GM21619 (cell line): ENCODE results near the gene RALGDS.
A peak's percentile ranks its signal among the peaks of the same experiment; 100 is the strongest.
"Not testable (repeated sequence)": the region's sequence is repeated elsewhere in the genome, so short reads cannot be mapped to it uniquely, and the experiment has no call there.

Experiments
- ATAC-seq: cut with Tn5 transposase; IDR thresholded peaks from one replicate; pipeline ENCODE4 v1.9.1; 2021; ENCODE audit not compliant: unreplicated experiment

RALGDS gene

DNA sequence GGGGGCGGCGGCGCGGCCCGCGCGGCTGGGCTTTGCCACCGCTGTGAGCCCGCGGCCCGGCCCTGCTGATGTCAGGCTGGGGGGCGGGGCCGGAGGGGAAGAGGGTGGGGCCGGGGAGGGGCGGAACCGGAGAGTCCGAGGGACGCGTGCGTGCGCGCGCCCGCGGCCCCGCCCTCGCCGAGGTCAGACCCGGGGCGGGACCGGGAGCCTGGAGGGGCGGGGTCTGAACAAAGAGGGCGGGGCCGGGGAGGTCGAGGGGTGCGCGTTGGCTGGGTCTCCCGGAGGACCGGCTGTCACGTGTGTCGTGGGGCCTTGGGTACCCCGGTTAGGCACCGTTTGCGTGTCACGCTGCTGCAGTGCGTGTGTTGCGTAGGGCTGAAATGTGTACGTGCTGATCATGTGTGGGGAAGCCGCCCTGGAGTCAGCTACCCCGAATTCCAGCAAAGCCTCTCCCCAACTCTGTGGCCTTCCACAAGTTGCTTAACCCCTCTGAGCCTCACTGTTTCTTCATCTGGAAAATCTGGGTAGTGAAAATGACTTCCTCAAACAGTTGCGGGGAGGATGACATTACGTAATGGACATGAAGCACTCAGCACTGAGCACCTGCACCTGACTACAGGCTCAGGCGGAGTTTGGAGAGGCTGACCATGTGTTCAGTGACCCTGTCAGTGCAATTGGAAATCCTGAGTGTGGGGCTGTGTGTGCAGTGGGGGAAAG is at the start of gene RALGDS:
TSS of gene RALGDS (minus strand) at position 43 of the 717 bp plus-strand sequence. CDS start 86 bp downstream, outside the sequence.
- peak; percentile 57 for ATAC-seq

DNA sequence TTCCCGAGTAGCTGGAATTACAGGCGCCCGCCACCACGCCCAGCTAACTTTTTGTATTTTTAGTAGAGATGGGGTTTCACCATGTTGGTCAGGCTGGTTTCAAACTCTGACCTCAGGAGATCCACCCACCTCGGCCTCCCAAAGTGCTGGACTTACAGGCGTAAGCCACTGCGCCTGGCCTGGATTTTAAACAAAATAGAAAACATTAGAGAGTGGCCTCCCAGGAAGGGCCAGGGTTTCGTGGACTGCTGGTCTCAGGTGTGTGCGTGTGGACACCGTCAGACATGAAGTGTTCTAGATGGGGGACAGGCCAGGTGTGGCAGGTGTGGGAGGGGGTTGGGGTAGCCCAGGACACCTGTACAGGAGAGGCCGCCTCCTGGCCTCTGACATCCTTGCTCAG is 49.7 kb upstream of the RALGDS start:
- ATAC-seq: no peak

DNA sequence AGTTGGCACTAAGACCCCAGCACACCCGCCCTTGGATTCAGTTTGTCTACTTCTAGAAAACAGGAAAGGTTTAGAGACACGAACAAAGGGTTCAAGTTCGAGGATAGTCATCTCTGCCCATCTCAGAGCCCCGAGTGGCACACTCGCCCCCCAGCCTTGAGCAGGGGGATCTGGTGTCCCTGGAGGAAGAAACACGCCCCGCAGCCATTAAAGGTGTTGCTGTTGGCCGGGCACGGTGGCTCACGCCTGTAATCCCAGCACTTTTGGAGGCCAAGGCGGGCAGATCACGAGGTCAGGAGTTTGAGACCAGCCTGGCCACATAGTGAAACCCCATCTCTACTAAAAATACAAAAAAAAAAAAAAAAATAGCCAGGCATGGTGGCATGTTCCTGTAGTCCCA is 48.6 kb upstream of the RALGDS start:
- ATAC-seq: not testable (repeated sequence)

DNA sequence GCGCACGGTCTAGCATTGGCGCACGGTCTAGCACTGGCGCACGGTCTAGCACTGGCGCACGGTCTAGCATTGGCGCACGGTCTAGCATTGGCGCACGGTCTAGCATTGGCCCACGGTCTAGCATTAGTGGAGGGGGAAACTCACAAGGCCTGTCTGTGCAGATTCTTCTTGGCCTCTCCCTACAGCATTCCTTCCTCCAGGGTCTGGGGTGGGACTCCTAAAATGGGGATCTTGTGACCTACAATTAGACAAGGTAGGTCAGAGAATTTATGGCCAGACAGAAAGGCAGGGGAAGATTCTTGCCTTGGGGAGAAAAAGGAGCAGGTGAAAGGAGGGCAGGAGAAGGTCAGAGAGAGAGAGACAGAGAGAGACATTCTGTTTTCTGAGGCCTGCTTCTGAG is 48.1 kb upstream of the RALGDS start:
- ATAC-seq: no peak

DNA sequence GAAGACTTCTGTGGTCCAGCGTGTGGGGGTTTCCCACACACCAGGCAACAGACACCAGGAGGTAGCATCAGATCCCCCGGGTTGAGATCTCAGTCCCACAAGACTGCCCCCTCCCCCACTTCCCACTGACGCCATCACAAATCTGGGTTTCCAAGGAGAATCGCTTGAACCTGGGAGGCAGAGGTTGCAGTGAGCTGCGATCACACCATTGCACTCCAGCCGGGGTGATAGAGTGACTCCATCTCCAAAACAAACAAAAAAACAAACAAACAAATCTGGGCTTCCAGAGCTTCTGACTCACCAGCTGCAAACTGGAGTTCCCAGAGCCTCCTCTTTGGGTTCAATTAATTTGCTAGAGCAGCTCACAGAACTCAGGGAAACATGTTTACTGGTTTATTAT is 47.4 kb upstream of the RALGDS start:
- ATAC-seq: no peak

DNA sequence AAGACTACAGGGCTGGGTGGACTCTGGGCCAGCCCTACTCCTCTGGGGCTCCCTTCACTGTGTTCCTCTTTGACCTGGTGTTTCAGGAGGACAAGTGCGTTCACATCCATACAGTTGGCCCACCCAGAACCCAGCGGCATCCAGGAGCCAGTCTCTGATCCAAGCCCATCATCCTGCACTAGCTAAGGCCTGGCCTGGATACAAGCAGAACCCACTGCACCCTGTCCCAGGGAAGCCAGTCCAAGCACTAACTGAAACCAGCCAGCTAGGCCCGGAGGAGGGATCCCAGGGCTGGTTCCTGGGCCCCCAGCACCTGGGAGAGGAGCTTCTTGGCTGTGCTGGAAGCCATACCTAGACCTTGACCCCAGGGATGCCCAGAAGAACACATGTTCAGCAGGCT is 46.7 kb upstream of the RALGDS start:
- no peak for ATAC-seq

DNA sequence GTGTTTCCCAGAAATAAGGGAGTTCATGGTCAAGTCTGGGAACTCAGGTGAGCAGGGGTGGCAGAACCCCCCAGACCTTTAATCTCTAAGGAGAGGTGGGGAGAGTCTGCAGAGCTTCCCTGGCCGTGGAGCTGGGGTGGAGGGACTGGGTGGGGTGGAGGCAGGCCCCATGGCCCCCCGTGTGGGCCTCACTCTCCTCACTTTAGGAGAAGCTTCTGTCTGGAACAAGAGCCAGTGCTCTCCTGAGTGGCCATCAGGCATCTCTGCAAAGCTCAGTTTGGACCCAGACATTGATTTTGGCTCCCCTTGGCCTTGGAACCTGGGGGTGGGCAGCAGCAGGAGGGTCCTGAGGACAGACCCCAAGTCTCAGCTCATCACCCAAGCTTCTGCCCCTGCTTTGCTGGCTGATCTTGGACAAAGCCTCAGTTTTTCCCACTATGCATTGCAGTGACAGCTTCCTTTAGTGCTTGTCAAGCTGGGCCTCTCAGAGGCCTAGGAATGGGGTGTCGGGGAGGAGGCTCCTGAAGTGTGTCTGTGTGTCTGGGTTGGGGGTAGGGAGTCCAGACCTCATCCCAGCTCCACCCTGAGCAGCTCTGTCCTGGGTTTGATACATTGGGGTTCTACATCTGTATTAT is 46.2 kb upstream of the RALGDS start:
- ATAC-seq: no peak

DNA sequence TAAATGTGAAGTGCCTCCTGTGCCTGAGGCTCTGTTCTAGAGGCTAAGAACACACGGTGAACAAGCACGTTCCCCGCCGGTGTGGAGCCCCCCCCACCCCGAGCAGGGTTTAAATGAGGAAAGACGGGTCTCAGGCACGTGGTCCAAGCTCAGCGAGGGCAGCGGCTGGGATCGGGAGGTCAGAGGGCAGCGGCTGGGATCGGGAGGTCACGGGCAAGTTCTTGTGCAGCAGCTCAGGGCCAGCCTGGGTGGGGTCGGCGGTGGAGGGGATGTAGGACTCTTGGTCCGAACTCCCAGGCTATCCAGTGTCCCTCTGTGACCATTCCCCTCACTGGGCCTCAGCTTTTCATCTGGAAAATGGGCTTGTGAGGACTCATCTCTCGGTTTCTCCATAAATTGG is 45.4 kb upstream of the RALGDS start:
- ATAC-seq: no peak

DNA sequence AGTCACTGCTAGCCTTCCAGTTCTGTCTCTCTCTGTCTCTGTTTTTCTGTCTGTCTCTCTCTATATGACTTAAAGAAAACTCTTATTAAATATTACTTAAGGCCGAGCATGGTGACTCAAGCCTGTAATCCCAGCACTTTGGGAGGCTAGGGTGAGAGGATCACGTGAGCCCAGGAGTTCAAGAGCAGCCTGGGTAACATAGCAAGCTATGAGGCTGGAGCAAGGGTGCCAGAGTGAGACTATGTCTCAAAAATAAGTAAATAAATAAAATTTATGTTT is 44.4 kb upstream of the RALGDS start:
- no peak for ATAC-seq

DNA sequence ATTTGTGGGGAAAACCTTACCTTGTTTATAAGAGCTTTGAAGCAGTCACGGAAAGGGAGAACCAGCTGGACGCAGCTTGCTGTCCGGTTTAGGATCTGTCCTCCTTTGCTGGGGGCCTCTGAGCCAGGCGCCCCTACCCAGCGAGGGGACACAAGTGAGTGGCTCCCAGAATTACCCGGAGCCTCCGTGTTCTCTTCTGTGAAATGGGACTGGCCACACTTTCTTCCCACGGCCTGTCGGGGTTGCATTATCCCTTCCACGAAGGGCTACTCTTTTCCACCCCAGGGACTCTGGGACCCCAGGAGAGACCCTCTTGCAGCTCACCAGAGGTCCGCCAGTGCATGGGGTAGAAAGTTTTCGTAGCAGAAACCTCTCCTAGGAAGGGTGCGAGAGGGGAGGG is 43.2 kb upstream of the RALGDS start:
- ATAC-seq: no peak

DNA sequence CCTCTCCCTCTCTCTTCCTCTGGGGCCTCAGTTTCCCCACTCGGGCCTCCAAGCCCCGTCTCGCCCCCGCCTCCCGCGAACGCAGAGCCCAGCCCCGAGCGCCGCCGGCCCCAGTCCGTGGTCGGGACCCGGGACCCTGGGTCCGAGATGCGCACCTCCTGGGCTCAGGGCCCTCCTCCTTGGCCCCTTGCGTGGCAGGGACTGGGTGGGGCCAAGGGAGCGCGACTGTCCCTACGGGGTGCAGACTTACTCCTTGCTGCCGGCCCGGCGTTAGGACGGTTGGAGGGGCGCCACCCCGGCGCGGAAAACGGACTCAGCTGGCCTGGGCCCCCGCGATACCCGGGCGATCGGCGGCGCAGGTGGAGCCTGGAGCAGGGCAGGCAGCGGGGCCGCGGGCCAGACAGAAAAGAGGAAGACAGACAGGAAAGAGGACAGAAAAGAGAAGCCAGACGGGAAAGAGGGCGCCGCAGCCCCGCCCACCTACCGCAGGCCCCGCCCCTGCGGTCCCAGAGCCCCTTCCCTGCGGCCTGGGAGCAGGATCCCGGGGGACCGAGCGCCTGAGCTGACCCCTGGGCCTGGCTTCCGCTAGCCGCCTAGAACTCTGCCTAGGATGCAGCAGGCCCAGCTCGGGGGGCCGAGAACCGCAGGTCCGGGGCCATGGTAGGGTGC is 42.6 kb upstream of the RALGDS start, which contains the start of gene GBGT1:
TSS of gene GBGT1 (minus strand) at position 411 of the 669 bp plus-strand sequence. CDS start 1,502 bp downstream, outside the sequence.
- ATAC-seq: no peak

DNA sequence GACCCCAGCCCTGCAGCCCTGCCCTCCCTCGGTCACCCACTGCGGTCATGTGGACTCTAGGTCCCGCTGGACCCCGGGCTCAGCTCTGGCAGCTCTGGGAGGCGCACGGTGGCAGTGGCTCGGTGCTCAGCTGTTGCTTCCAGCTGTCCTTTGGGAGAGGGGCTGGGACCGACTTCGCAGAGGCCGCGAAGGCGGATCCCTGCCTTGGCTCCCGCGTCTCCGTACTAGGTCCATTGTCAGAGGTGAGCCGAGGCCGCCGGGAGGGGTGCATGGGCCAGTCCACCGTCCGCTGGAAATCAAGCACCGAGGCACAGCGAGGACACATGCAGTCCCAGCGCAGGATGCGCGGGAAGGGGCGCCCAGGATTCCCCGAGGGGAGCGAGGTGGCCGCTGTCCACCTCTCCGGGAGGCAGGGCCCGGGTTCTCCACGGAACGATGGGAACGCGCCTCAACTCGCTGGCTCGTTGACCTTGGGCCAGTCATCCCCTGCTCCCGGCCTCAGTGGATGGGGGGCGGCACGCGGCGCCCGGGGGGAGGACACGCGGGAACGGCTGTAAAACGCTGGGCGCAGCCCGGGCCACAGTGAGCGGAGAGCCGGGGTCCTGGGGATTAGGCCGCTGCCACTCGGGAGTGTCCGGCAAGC is 41.9 kb upstream of the RALGDS start:
- no peak for ATAC-seq

DNA sequence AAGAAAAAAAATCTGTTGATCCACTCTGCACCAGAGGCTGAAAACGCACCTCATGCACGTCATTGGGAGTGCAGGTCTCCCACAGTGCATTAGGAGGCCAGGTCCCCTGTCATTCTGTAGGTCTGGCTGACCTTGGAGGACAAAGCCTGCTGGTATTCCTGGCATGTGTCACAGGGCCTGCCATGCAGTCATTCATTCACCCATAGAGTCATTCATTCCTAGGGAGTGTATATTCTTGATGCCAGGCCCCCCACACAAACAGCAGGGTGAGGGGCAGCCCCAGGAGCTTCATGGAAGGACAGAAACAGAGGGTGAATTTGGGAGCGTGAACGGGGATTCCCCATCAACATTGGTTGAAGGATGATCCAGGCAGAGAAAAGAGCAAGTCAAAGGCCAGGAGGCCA is 40.5 kb upstream of the RALGDS start:
- no peak for ATAC-seq

DNA sequence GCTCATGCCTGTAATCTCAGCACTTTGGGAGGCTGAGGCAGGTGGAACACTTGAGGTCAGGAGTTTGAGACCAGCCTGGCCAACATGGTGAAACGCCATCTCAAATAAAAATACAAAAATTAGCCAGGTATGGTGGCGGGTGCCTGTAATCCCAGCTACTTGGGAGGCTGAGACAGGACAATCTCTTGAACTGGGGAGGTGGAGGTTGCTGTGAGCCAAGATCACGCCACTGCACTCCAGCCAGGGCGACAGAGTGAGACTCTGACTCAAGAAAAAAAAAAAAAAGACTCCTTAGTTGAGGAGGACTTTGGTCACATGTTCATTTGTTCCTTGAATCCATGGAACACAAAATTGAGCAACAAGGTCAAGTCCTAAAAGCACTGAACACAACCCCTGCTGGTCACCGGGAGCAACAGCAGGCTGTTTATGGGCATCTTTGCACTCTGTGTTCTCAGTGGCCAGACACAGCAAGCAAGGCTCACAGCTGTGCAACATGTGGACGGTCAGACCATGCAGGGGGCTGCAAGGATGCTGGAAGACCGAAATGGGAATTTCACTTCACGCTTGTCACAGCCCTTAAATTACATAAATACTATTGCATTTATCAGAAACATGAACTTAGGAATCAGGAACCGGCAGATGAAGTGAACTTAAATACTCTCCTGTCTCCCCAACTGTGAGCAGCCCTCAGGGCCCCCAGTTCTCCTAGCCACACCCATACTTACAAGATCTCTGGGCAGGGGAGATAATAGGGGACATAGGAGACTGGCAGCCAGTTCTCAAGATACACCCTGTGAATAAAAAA is 39.9 kb upstream of the RALGDS start:
- ATAC-seq: no peak

DNA sequence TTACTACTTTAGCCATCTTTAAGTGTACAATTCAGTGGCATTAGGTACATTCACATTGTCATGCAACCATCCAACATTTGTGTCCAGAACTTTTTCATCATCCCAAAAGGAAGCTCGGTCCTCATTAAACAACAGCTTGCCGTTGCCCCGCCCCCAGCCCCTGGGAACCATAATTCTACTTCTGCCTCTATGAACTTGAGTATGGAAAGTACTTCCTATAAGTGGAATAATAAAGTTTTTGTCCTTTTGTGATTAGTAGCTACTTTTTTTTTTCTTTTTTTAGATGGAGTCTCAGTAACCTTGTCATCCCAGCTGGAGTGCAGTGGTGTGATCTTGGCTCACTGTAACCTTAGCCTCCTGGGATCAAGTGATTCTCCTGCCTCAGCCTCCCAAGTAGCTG is 37.7 kb upstream of the RALGDS start:
- ATAC-seq: no peak

DNA sequence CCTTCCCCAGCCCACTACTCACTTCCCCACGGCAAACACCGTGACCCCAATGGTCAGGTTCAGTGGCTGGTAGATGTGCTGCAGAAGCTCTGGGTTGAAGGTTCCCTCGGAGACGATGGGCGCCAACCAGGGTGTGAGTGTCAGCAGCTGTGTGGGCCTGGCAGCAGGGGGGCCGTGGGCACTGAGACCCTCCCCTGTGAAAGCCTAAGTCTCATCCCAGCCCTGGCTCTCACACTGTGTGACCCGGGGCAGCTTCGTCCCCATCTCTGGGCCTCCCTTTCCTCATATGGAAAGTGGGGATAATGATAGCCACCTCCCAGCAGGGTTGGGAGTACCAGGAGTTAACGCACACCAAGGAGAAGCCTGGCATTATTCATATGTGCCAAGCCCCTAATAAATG is 34.1 kb upstream of the RALGDS start:
- ATAC-seq: no peak

DNA sequence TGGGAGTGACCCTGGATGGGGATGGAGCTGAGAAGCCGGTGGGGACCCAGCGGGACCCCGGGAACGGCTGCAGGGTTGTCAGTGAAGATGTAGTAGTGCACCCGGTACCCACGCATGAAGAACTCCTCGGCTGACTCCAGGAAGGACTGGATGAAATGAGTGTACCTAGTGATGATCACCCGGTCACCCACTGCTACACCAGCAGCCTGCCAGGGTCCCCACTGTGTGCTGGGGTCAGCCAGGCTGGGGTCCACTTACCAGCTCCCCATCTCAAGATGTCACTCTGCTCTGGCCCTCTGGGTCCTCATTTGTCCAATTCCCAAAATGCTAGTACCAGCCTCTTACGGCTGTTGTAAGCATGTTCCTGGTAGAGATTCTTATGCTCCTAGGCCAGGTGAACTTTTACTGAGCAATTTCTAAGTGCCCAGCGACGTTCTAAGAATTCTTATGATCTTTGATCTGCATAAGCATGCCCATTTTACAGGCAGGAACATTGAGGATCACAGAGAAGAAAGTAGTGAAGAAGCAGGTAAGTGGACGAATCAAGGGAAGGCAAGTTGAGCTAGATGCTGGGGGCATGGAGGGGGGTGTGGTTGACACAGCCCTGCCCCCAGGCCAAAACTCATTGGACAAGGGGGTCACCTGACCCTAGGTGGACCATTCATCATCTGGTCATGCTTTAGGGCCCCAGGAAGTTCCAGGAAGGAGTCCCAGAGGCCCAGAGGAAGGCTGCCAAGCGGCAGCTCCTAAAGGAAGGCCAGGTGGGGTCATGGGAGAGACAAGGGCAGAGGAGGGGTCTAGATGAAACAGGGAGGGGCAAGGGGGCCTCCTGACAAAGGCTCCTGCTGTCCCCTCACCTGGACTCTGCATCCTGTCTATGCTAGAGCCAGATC is 33.3 kb upstream of the RALGDS start:
- ATAC-seq: no peak

DNA sequence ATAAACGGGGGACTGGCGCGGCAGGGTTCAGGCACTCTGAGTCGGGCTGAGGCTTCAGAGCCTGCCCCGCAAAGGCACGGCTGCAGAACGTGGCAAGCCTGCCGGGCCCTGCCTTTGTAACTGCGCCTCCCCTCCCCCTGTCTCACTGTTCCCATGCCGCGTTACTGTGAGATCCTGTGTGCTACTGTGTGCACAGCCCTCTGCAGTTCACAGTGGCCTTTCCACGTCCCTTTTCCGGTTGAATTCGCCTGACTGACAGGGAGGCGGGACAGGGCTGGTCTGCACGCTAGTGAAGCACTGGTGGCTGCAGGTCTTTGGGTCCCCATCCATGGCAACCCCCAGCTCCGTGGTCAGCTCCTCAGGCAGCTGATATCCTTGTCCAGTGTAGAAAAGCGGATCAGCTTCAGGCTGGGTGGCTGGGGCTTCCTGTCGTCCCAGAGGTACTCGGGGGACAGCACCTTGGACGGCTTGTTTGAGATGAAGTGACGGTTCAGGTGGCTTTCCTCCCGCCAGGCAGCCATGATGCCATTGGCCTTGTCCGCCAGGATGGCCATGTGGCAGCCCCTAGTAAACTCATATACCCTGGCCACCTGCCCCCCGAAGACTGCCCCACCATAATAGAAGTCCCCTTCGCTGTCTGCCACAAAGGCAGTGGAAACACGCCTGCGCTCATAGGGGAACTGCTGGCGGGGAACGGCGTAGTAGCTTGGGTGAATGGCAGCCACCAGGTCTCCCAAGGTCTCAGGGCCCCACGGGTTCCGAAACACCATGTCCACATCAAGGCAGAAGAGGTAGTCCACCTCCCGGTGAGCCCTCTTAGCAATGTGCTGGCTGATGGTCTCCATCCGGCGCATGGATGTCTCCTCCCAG is 32.4 kb upstream of the RALGDS start:
- no peak for ATAC-seq
